K562 (cell line): ENCODE measurements around the gene GDNF. TPM values are rescaled to one million over a fixed set of nuclear protein-coding genes. Genes with fewer than 3 reads are reported as not detected.

Source experiments
- DEAF1 ChIP-seq: fragments of 450-650 bp; formaldehyde crosslinking; IDR thresholded peaks from 2 replicates; pipeline ENCODE4 v1.4.0; 2020; ENCODE audit warnings: mild to moderate bottlenecking, moderate library complexity
- MYBL2 ChIP-seq, 2 experiments: fragments of 450-650 bp in 1 of 2; sonication (generic) in 1 of 2; formaldehyde crosslinking in 1 of 2; IDR thresholded peaks; 2 replicates each; pipeline versions ENCODE4 v1.6.1 to v1.8.1; 2017 to 2022; ENCODE audit warnings: borderline replicate concordance in 1 of 2, inconsistent platforms in 1 of 2, low read depth in 1 of 2, mild to moderate bottlenecking in 1 of 2, missing genetic modification reagents in 1 of 2, moderate library complexity in 1 of 2
- TOE1 ChIP-seq, 2 experiments: fragments of 450-650 bp in 1 of 2; sonication (generic) in 1 of 2; formaldehyde crosslinking in 1 of 2; IDR thresholded peaks; 2 replicates each; pipeline versions ENCODE4 v1.7.1 to v1.8.0; 2016 to 2022; ENCODE audit warnings: borderline replicate concordance in 2 of 2, mild to moderate bottlenecking in 2 of 2, antibody characterized with exemption in 1 of 2, inconsistent platforms in 1 of 2, low read depth in 1 of 2, missing genetic modification reagents in 1 of 2, moderate library complexity in 1 of 2
- ZC3H4 ChIP-seq: sonication (generic); formaldehyde crosslinking; IDR thresholded peaks from 2 replicates; pipeline ENCODE4 v1.9.0; 2021; ENCODE audit warnings: missing genetic modification reagents, borderline replicate concordance
- ZNF589 ChIP-seq: fragments of 200-800 bp; sonication (Bioruptor generic); IDR thresholded peaks from 2 replicates; pipeline ENCODE4 v1.6.1; 2016; ENCODE audit warnings: low read depth, missing genetic modification characterization, missing compliant biosample characterization
- polyA plus RNA-seq, 8 experiments: library from polyadenylated mRNA; depleted of rRNA in 4 of 8; stranded (reverse) in 5 of 8; unstranded in 3 of 8; fragments of >200 nt; fragmentation: Nextera tagmentation in 2 of 8; fragmentation: Illumina TruSeq in 1 of 8; extraction: Ambion mirVana in 2 of 8; extraction: Trizol in 1 of 8; gene quantifications; 2 replicates each; pipeline versions ENCODE4 v1.2.1 to v1.2.3, GENCODE V29; 2011 to 2014; ENCODE audit warnings: inconsistent platforms in 1 of 8, missing spikeins in 1 of 8
- total RNA-seq, 7 experiments: library from RNA; depleted of rRNA in 6 of 7; stranded (reverse); fragments of >200 nt in 6 of 7; fragmentation: Illumina TruSeq in 2 of 7; extraction: Trizol in 2 of 7; gene quantifications; 2 replicates each; pipeline versions ENCODE4 v1.2.1 to v1.2.3, GENCODE V29; 2011 to 2021; ENCODE audit warnings: low replicate concordance in 1 of 7
- TF ChIP-seq, protein P1 (sequence below), 2 experiments: fragments of 450-650 bp; conservative IDR thresholded peaks; 2 replicates each; pipeline ENCODE4 v1.6.1; 2017; ENCODE audit warnings: mild to moderate bottlenecking in 2 of 2, moderate library complexity in 2 of 2

GDNF gene
- total and polyA plus RNA-seq, 9 of the 15 experiments (the other 6 are each of a cell fraction or from before 2014, with no cell fraction given) = not detected

DNA sequence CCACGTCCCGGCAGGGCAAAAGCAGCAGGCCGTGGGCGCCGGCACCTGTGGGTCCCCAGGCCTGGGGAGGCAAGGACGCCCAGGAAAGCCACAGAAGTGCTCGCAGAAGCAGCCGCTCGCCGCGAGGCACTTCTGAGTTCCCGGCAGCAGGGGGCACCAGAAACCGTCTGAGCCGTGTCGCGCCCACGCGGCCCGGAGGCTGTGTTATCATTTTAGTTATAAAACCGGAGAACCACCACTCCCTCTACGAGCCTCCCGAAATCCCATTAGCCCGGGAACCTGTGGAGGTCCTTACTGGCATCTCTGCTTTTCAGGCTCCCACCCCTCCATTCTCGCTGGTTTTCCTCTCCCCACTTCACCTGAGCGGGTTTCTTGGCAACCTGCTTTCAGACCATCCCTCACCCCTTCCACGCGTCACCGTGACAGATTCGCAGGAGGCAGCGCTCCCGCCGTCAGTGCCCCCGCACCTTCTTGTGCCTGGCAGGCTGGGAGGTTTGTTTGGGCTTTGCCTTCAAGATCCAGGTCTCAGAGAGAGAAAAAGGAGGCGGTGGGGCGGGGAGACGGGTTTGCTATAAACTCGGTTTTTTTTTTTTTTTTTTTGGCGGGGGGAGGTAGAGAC, 2.3 kb downstream of the GDNF start (continued):
- TF ChIP-seq, protein P1, sequence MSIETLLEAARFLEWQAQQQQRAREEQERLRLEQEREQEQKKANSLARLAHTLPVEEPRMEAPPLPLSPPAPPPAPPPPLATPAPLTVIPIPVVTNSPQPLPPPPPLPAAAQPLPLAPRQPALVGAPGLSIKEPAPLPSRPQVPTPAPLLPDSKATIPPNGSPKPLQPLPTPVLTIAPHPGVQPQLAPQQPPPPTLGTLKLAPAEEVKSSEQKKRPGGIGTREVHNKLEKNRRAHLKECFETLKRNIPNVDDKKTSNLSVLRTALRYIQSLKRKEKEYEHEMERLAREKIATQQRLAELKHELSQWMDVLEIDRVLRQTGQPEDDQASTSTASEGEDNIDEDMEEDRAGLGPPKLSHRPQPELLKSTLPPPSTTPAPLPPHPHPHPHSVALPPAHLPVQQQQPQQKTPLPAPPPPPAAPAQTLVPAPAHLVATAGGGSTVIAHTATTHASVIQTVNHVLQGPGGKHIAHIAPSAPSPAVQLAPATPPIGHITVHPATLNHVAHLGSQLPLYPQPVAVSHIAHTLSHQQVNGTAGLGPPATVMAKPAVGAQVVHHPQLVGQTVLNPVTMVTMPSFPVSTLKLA (conservative IDR thresholded peaks at IDR 0.05) = 0 out of 4 replicates have a peak, but pooled peaks of 1 of the 2 experiments have one; percentile 20
- peak; percentile 36; the same call in 1 of the 2 replicates for TF ChIP-seq DEAF1 (CRISPR knock-in tag)
- no peak for TF ChIP-seq TOE1 (IDR thresholded peaks at IDR 0.05; ENCODE audit: borderline replicate concordance)
- TF ChIP-seq TOE1 (CRISPR knock-in tag; IDR thresholded peaks at IDR 0.05; ENCODE audit: borderline replicate concordance, low read depth) = no peak
- no peak for TF ChIP-seq ZNF589 (CRISPR knock-in tag)
- TF ChIP-seq MYBL2 (IDR thresholded peaks at IDR 0.05; ENCODE audit: low read depth) = no peak
- no peak for TF ChIP-seq MYBL2 (CRISPR knock-in tag; IDR thresholded peaks at IDR 0.05; ENCODE audit: borderline replicate concordance)
- no peak for TF ChIP-seq ZC3H4
